Prostate gland (tissue), 2 donors: ENCODE measurements around the gene ZNF436.

ENCODE experiments used
- CTCF ChIP-seq, 4 experiments: fragments of 200-600 bp in 2 of 4; fragments of 450-650 bp in 2 of 4; sonication (generic) in 2 of 4; IDR thresholded peaks; 1 replicate in 3 of 4; 2 replicates in 1 of 4; pipeline ENCODE4 v1.5.1; 2016 to 2019; ENCODE audit warnings: antibody characterized with exemption in 4 of 4, mild to moderate bottlenecking in 2 of 4, moderate library complexity in 2 of 4
- POLR2A ChIP-seq: fragments of 450-650 bp; IDR thresholded peaks from one replicate; pipeline ENCODE4 v1.6.1; 2016; ENCODE audit warnings: antibody characterized with exemption, mild to moderate bottlenecking
- POLR2AphosphoS5 ChIP-seq: sonication (generic); formaldehyde crosslinking; IDR thresholded peaks from one replicate; pipeline ENCODE4 v1.6.1; 2017; ENCODE audit warnings: antibody characterized with exemption

DNA sequence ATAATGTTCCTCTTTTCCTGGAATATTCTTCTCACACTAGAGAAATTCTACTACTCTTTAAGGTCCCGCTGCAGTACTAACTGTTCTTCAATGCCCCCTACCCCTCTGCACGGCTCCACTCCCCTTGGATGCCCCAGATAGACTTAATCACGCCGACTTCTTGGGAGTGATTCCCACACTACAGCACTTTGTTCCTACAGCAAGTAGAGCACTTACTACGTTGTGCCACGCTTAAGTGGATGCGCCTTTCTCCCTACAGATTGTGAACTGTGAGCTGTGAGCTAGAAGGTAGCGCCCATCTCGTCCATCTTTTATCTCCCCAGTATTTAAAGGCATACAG is 2.2 kb downstream of the ZNF436 start:
- no peak for TF ChIP-seq CTCF (IDR thresholded peaks at IDR 0.05)
- TF ChIP-seq POLR2A: no peak
- TF ChIP-seq POLR2AphosphoS5: no peak
